ENCODE data around the gene SLC37A1.

Gene SLC37A1

DNA sequence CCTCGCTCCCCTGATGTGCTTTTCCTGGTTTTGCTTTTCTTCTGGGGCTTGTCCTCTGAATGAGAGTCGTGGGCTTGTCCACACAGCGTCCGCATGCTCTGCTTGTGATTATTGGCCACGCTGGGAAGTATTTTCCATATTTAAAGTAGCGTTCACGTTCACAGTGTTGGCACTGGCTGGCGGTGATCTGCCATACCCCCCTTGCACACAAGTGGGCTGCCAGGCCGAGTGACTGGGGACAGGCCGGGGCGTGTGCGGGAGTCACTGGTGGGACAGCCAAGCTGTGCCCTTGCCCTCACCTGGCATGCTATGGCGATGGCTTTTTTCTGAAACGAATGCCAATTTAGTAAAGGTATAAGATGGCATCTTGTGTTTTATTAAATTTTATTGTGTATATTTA lies 32.8 kb downstream of the SLC37A1 start:
- DNase-seq: no peak

DNA sequence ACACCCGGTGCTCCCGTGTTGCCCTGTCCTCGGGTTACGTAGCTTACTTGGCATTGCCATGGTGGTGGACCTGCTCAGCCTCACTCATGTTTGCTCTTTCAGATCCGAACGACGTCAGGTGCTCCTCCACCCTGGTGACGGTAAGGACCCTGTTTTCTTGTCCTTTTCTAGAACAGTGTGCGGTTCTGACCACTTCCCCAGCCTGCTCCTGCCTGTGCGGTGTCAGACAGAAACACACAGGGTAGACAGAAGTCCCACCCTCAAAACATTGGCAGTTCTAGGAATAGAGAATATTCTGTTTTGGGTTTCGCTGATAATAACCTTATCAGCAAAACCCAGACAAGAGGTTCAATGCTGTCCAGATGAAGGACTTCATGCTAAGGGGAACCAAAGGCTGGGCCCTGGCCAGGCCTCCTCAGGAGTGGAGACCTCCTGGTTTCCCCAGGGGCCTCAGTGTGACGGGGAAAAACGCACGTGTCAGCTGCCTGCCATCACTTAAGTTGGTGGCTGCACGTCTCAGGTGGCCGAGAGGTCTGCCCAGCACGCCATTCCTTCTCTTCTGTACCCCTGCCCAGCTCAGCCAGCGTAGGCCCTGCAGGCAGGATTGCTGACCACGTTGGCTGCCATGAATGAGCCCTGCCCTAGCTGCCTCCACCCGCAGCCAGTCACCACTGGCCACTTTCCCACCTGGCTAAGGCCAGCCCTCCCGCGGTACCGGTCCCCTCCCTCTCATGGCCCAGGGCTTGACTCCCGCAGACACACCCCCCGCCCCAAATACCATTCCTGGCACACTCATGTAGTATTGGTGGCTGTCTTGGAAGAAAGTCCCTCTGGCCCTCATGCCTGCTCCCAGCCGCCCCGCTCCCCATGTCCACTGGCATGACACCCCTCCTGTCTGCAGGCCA lies 33.6 kb downstream of the SLC37A1 start:
- DNase-seq: no peak

DNA sequence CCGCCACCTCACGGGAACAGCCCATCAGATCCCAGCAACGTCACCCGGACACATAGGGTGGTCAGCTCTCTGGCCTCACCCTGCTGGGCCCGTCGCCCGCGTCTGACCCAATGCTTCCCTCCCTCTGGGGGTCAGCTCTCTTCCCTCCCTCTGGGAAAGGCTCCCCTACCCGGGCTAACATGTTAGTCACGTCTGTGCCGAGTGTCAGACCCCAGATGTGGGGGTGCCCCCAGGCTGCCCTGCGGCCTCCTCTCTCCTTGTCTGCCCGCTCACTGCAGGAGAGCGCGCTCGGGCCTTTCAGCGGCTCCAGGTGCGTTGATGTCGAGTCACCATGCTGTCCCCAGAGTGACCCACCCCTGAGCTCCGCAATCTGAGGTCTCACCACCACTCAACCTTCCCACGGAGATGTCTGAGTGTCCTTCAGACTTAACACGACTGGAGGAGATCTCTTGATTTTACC lies 34.3 kb downstream of the SLC37A1 start:
- no peak for DNase-seq

DNA sequence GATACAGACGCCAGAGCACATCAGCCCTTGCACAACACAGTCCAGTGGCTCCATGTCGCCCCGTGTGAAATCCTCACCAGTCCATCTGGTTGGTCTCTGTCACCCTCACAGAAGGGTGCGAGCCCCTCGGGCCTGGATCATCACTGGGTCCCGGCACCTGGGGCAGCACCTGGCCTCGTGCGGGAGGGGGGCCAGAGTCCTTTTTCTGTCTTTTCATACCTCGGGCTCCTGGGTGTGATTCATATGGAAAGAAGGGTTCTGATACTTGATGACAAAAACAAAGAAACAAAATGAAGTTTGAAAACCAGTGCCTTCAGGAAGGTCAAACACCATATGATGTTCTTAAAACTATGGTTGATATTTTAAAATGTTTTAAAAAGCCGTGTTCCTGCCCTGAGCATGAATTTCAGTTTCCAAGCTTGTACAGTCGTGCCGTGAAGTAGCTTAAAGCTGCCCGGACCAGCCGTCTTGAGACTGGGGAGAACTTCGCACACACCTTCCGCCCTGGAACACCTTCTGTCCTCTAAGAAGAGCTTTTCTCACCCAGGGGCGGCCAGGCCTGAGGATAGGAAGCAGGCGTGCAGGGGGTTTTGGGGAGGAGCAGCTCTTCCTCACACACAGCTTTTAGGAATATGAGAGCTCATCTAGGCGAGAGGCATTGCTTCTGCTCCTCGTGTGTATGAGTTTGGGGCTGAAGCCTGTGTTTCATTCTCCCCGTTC lies 35.2 kb downstream of the SLC37A1 start:
- DNase-seq: no peak

DNA sequence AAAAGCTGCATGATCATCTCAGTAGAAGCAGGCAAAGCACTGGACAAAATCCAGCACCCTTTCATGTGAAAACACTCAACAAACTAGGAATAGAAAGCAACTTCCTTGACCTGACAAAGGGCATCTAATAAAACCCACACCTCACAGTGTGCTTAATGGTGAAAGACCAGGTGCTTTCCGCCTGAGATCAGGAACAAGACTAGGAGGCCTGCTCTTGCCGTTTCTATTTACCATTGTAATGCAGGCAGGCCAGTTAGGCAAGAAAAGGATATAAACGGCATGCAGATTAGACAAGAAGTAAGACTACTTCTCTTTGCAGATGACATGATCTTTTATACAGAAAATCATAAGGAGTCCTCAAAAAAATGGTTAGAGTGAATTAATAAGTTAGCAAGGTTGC lies 37.2 kb downstream of the SLC37A1 start:
- DNase-seq: no peak

DNA sequence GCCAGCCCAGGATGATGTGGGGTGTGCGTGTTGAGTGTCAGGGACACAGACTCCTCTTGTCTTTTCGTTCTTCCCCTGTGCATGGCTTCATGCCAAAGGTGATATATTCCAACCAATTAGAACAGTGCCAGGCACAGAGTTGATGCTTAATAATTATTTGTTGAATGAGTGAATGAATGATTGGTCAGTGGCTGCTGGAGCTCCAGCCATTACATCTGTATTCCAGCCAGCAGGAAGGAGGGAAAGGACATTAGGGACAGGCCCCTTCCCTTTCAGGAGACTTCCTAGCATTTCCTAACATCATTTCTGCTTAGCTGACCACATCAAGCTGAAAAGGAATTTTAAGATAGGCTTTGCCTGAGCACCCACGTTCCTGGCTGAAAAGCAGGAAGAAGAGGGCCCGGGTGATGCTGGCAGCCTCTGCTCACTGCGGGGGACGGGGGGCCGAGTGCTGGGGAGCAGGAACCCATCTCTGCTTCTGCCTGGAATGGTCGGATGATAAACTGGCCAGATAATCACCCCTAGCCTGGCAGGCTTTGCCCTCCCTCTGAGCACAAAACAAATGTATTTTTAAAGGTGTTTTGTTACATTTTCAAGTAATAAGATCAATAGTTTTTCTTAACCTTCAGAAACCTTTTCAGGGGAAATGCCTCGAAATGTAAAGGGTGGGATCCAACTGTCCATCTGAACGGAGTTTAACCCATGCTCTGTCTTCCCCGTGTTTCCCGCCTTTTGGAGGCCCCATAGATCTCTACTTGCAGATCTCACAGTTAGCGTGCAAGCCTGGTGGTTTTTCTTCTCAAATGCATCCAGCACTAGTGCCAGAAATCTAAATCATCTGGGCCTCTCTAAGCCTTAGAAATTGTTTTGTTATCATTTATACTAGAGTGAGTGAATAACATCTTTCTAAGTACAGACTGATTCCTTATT lies 39.0 kb downstream of the SLC37A1 start:
- no peak for DNase-seq

DNA sequence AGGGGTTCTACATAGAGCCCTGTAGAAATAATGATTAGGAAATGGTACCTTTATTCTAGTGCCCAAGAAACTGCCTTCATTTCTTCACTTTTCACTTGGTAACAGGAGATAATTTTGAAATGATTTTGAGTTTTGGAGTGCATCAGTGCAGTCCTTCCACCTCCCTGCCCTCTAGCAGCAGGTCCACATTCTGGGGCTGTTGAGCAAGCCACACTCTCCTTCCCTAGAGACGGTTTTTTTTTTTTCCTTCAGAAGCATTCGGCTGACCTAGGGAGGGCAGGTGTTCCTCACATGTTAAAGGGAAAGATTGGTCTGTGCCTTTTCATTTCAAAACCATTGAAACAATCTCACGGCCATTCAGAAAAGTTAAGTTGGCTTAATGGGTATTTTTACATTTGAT lies 39.8 kb downstream of the SLC37A1 start:
- no peak for DNase-seq

DNA sequence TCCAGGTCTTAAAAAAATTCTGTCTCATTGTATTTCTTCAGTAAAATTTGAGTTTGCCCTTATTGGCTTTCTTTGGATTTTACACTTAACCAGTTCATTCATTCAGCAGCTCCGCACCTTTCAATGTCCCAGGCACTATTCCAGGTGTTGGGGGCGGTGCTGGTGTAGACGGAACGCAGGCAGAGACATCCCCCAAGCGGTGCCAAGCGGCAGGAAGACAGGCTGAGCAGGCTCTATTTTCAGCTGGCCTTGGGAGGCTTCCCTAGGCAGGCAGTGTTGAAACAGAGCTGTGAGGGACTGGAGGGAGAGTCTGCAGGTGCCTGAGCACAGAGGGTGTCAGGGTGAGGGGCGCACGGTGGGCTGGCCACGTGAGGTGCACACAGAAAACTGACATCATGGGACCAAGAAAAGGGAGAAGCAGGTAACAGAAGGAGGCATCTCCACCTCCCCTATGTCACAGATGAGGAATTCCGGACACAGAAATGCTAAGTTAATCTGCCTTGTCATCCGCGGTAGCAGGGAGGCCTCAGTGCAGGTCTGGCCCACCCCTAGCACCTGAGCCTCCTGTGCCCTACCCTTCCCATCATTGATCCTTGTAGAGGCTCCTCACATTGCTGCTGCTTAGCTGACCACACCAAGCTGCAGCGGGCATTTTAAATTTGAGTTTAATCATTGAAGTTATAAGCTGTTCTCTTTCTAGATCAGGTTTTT lies 40.8 kb downstream of the SLC37A1 start:
- no peak for DNase-seq

DNA sequence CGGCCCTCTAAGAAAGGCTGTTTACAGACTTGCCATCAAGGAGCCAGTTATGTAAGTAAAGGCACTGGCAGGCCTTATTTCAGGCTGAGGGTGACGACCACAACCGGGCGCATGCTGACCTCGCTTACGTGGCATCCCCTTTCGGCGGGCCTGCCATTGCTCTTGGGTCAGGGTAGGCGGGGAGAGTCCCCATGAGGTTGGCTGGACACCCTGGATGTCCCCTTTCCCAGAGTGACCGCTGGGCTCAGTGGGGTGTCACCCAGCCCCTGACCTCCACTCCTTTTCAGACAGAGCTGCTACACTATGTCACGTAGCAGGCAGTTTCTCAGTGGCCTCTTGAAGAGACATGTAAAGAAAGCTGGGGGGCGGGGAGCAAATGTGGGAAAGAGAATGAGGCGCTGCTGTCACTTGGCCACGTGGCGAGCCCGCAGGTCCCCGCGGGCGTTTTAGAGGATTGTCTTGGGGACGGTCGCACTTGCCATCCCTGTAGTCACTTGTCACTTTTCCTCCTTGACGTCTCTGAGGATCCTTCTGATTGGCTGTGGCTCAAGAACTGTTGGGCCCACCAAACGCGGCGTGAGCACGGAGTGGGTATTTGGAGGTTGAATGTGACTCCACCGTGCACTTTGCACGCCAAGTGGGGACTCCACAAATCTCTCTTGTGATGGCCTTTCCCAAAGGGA lies 42.2 kb downstream of the SLC37A1 start:
- DNase-seq: no peak

DNA sequence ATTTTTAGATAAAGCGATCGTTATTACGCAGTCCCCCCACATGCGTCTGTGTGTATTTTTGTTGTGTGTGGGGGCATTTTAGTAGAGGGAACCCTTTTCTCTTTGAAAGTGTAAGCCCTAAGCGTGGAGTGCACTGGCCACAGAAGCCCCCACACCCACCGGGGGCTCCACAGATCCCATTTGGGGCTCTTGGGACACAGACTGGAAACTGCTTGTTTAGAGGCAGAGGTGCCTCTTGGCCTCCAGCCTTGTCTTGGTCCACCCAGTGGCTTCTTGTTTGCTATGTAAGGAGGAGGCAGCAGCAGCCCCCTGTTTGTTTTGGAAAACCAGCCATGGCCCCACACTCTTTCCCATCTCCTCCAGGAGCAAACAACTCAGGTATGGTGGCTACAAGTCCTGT lies 42.8 kb downstream of the SLC37A1 start:
- DNase-seq: no peak

DNA sequence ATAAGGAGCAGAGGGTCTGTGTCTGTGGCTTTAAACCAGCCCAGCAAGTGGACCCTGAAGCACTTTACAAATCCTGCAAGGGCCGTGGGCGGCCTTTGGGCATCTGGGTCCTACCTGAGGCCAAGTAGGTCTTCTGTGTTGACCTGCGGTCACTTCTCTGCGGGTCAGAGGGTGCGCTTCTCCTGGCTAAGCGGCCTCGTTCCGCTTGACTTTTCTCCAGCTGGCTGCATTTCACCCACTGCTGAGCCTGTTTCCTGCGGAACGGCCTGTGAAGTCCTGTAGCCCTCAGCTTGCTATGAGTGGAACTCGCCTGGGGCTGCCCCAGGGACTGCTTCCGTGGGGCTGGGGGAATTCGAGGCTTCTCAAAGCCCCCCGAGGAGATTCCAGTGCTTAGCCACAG lies 43.3 kb downstream of the SLC37A1 start:
- DNase-seq: no peak

DNA sequence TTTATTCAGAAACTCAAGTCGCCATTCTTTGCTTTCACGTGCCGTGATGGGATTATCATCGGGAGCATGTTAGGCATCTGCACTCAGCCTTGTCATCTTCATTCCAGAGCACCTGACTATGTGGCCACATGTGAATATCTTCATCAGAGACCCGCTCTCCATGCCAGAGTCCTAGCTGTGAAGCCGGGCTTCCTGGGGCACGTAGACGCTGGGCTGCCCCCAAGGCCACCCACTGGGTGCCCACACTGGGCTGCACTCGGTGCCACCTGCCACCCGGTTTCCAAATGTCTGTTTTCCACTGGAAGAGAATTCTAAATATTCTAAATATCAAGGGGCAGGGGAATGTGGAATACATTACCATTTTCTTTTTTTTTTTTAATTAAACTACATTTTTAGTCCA lies 43.8 kb downstream of the SLC37A1 start:
- DNase-seq: no peak

DNA sequence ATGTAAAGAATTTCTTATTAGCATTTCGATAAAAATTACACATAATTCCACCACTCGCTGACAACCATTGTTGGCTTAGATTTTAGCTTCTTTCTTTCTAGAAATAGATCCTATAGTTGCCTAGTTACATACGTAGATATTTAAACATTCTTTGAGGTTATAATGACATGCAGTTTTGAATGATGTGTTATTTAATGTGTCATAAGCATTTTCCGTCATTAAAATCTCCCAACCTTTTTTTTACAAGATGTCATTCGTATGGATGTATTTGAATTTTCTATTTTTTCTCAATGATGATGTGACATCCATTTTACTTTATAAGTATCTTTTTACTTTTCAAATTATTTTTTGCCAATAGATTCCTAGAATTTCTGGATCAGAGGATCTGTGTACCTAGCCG lies 44.7 kb downstream of the SLC37A1 start:
- DNase-seq: no peak

DNA sequence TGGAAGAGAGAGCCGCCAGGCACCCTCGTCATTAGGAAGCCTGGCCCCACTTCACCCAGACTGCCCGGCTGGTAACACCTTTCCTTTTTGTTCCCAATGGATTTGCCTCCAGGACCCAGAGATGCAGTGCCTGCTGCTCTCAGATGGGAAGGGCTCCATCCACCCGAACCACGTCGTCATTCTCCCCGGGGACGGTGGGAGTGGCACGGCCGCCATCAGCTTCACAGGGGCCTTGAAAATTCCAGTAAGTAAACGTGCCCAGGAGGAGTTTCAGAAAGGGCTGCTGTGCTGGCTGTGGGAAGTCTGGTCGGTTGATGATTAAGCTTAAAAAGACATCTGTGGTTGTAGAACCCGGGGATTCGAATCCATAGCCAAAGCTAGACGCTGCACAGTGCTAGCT lies 45.2 kb downstream of the SLC37A1 start:
- DNase-seq: no peak

DNA sequence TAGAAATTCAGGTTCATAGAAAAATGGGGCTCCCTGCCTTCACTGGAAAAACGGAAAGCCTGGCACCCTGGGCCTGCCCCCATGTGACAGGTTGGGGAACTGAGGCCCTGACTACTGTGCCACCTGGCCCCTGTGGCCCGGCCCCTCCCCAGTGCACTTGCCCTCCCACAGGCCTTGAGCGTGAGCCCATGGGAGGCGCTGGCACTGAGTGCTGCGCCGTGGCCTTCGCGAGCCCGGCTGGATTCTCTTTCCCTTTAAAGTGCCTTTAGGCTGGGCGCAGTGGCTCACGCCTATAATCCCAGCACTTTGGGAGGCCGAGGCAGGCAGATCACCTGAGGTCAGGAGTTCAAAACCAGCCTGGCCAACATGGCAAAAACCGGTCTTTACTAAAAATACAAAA lies 45.7 kb downstream of the SLC37A1 start:
- DNase-seq: no peak

DNA sequence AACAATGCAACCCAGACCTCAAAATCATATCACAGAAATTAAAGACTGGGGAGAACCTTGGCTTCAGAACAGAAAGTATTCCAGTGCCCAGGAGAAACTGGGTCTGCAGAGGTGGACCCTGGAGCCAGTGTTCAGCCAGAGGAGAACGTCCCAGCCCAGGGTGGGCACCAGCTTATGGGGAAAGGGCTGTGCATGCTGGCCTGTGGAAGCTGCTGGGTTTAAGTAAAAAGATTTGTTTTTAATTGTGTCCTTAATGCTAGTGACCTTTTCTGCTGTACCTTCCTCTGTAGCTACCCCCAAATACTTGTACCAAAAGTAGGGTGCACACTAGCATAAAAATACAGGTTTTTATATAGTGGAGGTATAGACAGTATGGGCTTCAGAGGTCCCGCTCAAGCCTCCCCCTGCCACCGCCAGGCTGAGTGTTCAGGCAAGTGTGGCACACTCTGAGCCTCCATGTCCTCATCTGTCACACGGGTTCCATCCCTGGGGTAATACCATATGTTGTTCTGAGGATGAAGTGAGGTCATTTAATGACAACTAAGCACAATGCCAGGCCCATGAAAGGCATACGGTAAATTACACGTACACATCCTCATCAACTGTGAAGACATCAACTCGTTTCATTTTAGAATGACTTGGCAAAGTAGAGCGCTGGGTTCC lies 47.0 kb downstream of the SLC37A1 start:
- no peak for DNase-seq

DNA sequence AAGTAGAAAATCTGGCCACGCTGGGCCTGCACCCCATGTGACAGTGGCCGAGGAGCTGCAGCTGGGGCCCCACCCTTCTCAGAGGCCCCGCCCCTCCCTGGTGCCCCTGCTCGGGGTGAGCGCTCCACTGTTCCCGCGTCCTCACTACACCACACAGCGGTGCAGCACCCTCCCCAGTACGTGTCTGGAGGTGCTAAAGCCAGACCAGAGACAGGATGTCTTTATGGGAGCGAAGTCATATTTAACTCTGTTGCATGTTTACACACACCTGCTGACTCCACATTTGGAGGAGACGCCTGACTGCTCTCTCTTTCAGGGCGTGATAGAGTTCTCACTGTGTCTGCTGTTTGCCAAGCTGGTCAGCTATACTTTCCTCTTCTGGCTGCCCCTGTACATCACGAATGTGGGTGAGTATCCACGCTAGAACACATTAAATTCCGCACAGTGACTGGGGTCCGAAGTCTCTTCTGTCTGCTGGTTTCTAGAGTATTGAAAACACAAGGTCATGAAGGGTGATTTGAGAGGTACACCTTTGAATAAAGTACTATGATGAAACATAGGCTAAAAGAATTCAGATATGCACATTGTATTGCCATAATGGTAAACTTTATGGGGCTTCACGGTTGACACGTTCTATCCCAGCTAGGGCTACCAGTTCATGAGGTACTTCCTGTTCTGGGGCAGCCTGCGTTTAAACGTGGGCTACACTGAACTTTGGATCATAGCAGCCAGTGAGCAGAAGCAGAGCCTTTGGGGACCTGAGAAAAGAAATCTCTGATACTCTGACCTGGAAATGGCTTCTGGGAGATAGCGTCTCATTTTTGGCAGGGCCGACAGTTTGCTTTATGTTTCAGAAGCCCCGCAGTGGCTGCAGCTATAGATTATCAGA lies 48.4 kb downstream of the SLC37A1 start:
- DNase-seq: no peak

DNA sequence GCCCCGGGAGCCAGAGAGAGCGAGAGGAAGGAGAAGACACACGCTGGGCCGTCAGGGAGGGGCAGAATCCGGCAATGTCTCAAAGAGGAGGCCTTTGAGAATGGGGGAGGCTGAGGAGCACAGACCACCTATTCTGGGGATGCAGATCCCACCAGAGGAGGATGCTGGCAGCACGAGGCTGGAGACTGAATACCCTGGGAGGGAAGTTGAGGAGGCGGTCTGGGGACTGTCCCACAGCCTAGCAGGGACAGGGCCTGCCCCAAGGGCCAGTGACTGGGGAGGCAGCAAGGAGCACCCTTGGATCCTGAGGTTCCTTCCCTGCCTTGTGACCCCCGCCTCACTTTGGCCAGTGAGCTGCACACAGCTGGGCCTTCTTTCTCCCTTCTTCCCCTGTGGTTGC lies 49.2 kb downstream of the SLC37A1 start:
- no peak for DNase-seq

DNA sequence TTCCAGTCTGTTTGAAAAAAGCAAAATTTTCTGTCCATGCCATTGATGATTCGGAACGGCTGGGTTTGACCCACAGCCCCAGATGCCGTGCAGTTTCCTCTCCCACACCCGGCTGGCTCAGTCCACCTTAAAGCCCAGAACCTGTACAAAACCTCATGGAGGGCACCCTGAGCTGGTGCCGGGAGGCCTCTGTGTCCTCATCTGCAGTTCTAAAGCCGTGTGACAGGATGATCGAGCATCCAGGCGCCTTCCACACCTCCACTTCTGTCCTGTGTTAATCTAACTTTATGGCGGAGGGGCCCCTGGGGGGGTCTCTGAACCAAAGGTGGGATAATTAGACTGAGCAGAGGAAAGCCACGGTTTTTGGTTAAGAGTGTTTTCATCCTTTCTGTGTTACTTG lies 49.6 kb downstream of the SLC37A1 start:
- DNase-seq: no peak

DNA sequence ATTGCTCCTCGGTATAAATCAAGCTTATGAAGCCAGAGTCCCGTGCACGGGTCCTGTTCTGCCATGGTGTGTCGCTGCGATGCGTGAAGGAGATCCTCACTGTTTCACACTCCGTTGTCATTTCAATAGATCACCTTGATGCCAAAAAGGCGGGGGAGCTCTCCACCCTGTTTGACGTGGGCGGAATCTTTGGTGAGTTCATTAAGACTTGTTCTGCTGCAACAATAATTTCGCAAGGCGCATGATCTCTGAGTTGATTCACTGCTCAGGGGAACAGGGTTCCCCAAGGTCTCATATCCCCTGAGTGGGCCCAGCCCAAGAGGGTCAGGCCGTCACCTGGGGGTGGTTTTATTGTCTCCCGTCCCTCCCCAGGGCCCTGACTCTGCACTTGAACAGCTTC lies 50.0 kb downstream of the SLC37A1 start:
- no peak for DNase-seq

Data from activated T-cell treated with anti-CD3 and anti-CD28 coated beads, Interleukin-2, amount 50 U/mL, for 48 hours (primary cell).